CD4-positive, alpha-beta T cell treated with Interleukin-15 for 4 hours (primary cell): Measurements from ENCODE around the gene TUBA8.
"Not testable (repeated sequence)": the region's sequence is repeated elsewhere in the genome, so short reads cannot be mapped to it uniquely, and the experiment has no call there.

Experiments used
- DNase-seq: peaks from one replicate; pipeline ENCODE4 v3.0.0-alpha.2; 2020; ENCODE audit warnings: low spot score

Gene TUBA8

GRCh38 chr22:18110194-18110953, at the start of gene TUBA8:
TSS of gene TUBA8 (plus strand) at chr22:18110809. CDS start at chr22:18110866, 57 bp downstream.
- DNase-seq = no peak

GRCh38 chr22:18062421-18062820, 48.2 kb upstream of the TUBA8 start:
- no peak for DNase-seq

- DNase-seq = no peak
Observed at GRCh38 chr22:18063306-18063705, 47.3 kb upstream of the TUBA8 start.

- DNase-seq = not testable (repeated sequence)
Observed at GRCh38 chr22:18063715-18064114, 46.9 kb upstream of the TUBA8 start.

GRCh38 chr22:18064636-18065035, 46.0 kb upstream of the TUBA8 start:
- no peak for DNase-seq

- no peak for DNase-seq
Observed at GRCh38 chr22:18065256-18065655, 45.4 kb upstream of the TUBA8 start.

GRCh38 chr22:18066181-18066859, 44.3 kb upstream of the TUBA8 start:
- no peak for DNase-seq

GRCh38 chr22:18067121-18067520, 43.5 kb upstream of the TUBA8 start:
- DNase-seq = no peak

GRCh38 chr22:18067548-18068341, 42.9 kb upstream of the TUBA8 start:
- no peak for DNase-seq

GRCh38 chr22:18068381-18068988, 42.1 kb upstream of the TUBA8 start:
- no peak for DNase-seq

- DNase-seq = no peak
Observed at GRCh38 chr22:18069041-18069440, 41.6 kb upstream of the TUBA8 start.

GRCh38 chr22:18070041-18070440, 40.6 kb upstream of the TUBA8 start:
- no peak for DNase-seq

- no peak for DNase-seq
Observed at GRCh38 chr22:18070556-18071306, 39.9 kb upstream of the TUBA8 start.

- DNase-seq = not testable (repeated sequence)
Observed at GRCh38 chr22:18071307-18071967, 39.2 kb upstream of the TUBA8 start.

GRCh38 chr22:18071968-18072310, 38.7 kb upstream of the TUBA8 start:
- DNase-seq = no peak

GRCh38 chr22:18073467-18073866, 37.1 kb upstream of the TUBA8 start:
- no peak for DNase-seq

GRCh38 chr22:18073927-18074326, 36.7 kb upstream of the TUBA8 start:
- DNase-seq = not testable (repeated sequence)

- DNase-seq = no peak
Observed at GRCh38 chr22:18075101-18075719, 35.4 kb upstream of the TUBA8 start.

- DNase-seq = peak; percentile 74
Observed at GRCh38 chr22:18075720-18076497, 34.7 kb upstream of the TUBA8 start.

GRCh38 chr22:18077087-18077638, 33.4 kb upstream of the TUBA8 start:
- no peak for DNase-seq
